Panc1 (cell line): ENCODE measurements around the gene SCEL. TPM values are rescaled to one million over a fixed set of nuclear protein-coding genes. Genes with fewer than 3 reads are reported as not detected.

Experiments used
- ATAC-seq: fragments of 200-7000 bp; cut with Tn5 transposase; 2 replicates; pipeline ENCODE4 v1.9.1; 2020; ENCODE audit warnings: mild to moderate bottlenecking, moderate library complexity
- BruUV-seq: library from RNA; stranded (reverse); fragments of 400-500 nt; replicated peaks from 2 replicates; lab custom pipeline; 2021; lab: Mats Ljungman, UMichigan
- CTCF ChIA-PET: fragments of 300-600 bp; sonication (Branson Sonifier 250); formaldehyde crosslinking; loops from one replicate; lab custom pipeline; 2022; ENCODE audit warnings: antibody characterized with exemption; lab: Charles Lee
- POLR2A ChIA-PET: fragments of 300-600 bp; sonication (Branson Sonifier 250); formaldehyde crosslinking; loops from one replicate; lab custom pipeline; 2022; ENCODE audit warnings: antibody characterized with exemption; lab: Charles Lee
- DNase-seq: peaks from one replicate; pipeline ENCODE4 v3.0.0-alpha.2; 2010; ENCODE audit warnings: low read depth, low spot score
- H3K27ac ChIP-seq: 2 replicates; pipeline ENCODE4 v1.5.1; 2011; ENCODE audit warnings: mild to moderate bottlenecking, low read length, inconsistent platforms
- H3K27me3 ChIP-seq: fragments of 200-500 bp; sonication (Bioruptor generic); 2 replicates; pipeline ENCODE4 v1.6.0; 2014; ENCODE audit warnings: low read length, inconsistent platforms; ENCODE audit not compliant: control insufficient read depth, insufficient read depth
- H3K36me3 ChIP-seq: fragments of 200-500 bp; sonication (Bioruptor generic); 2 replicates; pipeline ENCODE4 v1.5.1; 2014; ENCODE audit warnings: inconsistent platforms, mild to moderate bottlenecking, low read length, moderate library complexity; ENCODE audit not compliant: control insufficient read depth, insufficient read depth
- H3K4me1 ChIP-seq: 2 replicates; pipeline ENCODE4 v1.5.1; 2011; ENCODE audit warnings: inconsistent platforms, mild to moderate bottlenecking, low read length, moderate library complexity; ENCODE audit not compliant: control insufficient read depth, insufficient read depth
- H3K4me3 ChIP-seq, 2 experiments: 2 replicates each; pipeline ENCODE4 v1.5.1; 2011 to 2012; ENCODE audit warnings: low read depth in 2 of 2, low read length in 2 of 2, mild to moderate bottlenecking in 2 of 2, inconsistent platforms in 1 of 2, moderate library complexity in 1 of 2
- H3K9me3 ChIP-seq: fragments of 200-500 bp; sonication (Bioruptor generic); 2 replicates; pipeline ENCODE4 v1.5.1; 2014; ENCODE audit warnings: low read depth, mild to moderate bottlenecking, inconsistent platforms, low read length, moderate library complexity; ENCODE audit not compliant: control insufficient read depth, insufficient read depth
- CTCF ChIP-seq: fragments of 450-650 bp; IDR thresholded peaks from 2 replicates; pipeline ENCODE4 v1.5.1; 2017; ENCODE audit warnings: mild to moderate bottlenecking
- POLR2AphosphoS5 ChIP-seq: IDR thresholded peaks from 2 replicates; pipeline ENCODE4 v1.6.1; 2012; ENCODE audit warnings: mild to moderate bottlenecking, low read depth, low read length, moderate library complexity
- REST ChIP-seq, 2 experiments: IDR thresholded peaks; 2 replicates each; pipeline ENCODE4 v1.6.1; 2011 to 2012; ENCODE audit warnings: low read depth in 2 of 2, control low read depth in 1 of 2, low read length in 1 of 2, mild to moderate bottlenecking in 1 of 2, moderate library complexity in 1 of 2; ENCODE audit not compliant: insufficient read depth in 1 of 2
- SIN3A ChIP-seq: IDR thresholded peaks from 2 replicates; pipeline ENCODE4 v1.6.1; 2012; ENCODE audit warnings: low read depth, mild to moderate bottlenecking, low read length, moderate library complexity, borderline replicate concordance; ENCODE audit not compliant: insufficient read depth
- TCF7L2 ChIP-seq: IDR thresholded peaks from 2 replicates; pipeline ENCODE4 v1.6.1; 2011; ENCODE audit warnings: mild to moderate bottlenecking, low read depth, low read length, inconsistent platforms
- in situ Hi-C: cut with HindIII; loops from 2 replicates; pipeline ENCODE4 v1.10.0; 2016; ENCODE audit warnings: low sequenced_read_pairs, low pct_unique_long_range_greater_than_20kb
- intact Hi-C: fragments of 100-400 bp; cut with micrococcal nuclease; formaldehyde crosslinking; loops from one replicate; pipeline ENCODE4 v1.10.0; 2022; ENCODE audit not compliant: unreplicated experiment
- total RNA-seq: library from RNA; stranded (reverse); gene quantifications from one replicate; pipeline ENCODE4 v1.2.1, GENCODE V29; 2021; ENCODE audit not compliant: unreplicated experiment

SCEL gene
- total RNA-seq, 1 experiment from 2014 or later = not detected

- no peak for DNase-seq
- no TSS peak for BruUV-seq
- Histone ChIP-seq H3K9me3 (no peaks in the 10 kb centered on the region), H3K4me1 (no peaks in the 10 kb centered on the region), H3K4me3 (no peak overlapping the region), H3K27ac (no peak overlapping the region), H3K27me3 (no peaks in the 10 kb centered on the region), H3K36me3 (no peaks in the 10 kb centered on the region)
- intact Hi-C loops = no loop called here
- in situ Hi-C loops = no loop called here
- ChIA-PET CTCF (no interaction called here), POLR2A (no interaction called here)
- ATAC-seq = no peak
- TF ChIP-seq POLR2AphosphoS5 (no peak), REST (IDR thresholded peaks at IDR 0.05; ENCODE audit: insufficient read depth in 1 of 2, low read depth in 2 of 2, low read length in 1 of 2) (no peak), CTCF (no peak)
Measured at GRCh38 chr13:77510156-77510555, 25.4 kb upstream of the SCEL start.

GRCh38 chr13:77511552-77511951 lies 24.0 kb upstream of the SCEL start:
- DNase-seq = no peak
- H3K36me3 ChIP-seq = no peaks in the 10 kb centered on the region
- no TSS peak for BruUV-seq
- intact Hi-C loops (no loop called here), in situ Hi-C loops (no loop called here)
- no peak overlapping the region for H3K27ac ChIP-seq
- no peaks in the 10 kb centered on the region for H3K9me3 ChIP-seq
- no peak for ATAC-seq
- TF ChIP-seq CTCF (no peak), SIN3A (no peak), TCF7L2 (no peak), REST (IDR thresholded peaks at IDR 0.05; ENCODE audit: insufficient read depth in 1 of 2, low read depth in 2 of 2, low read length in 1 of 2) (no peak), POLR2AphosphoS5 (no peak)
- H3K4me3 ChIP-seq = no peak overlapping the region
- POLR2A ChIA-PET = interaction anchor here (0.6 kb wide), 1 partner anchor 534 kb away, joined by 6 read pairs; no protein-coding TSS in a partner anchor
- H3K4me1 ChIP-seq = no peaks in the 10 kb centered on the region
- no peaks in the 10 kb centered on the region for H3K27me3 ChIP-seq
- CTCF ChIA-PET = no interaction called here
